ENCODE results near the gene MDM1. TPM values are rescaled to one million over a fixed set of nuclear protein-coding genes. Genes with fewer than 3 reads are reported as not detected.

Gene MDM1
- total RNA-seq, 1 donor from 2014 or later = 10.5 TPM

DNA sequence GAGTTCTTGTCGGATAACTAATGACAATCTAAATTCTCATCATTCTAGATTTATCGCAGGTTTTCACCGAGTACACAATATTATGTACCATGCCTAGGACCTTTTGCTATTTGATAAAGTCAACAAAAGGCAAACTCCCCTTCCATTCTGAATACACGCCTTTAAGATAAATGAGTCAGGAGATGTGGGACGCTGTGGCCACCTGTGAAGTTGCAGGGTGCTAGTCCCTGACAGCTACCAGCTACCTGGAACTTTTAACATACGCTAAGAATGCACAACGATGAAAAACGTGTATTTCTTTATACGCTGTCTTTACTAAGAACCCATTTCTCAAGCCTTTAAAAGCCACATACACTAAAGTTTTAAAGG is 678 bp downstream of the MDM1 start:
- H3K27ac ChIP-seq = peak overlapping the region; percentile 43
- H3K9me3 ChIP-seq = no peaks in the 10 kb centered on the region
- ATAC-seq (no peak), DNase-seq (no peak)
- no peaks in the 10 kb centered on the region for H3K27me3 ChIP-seq
- peaks cover 13% of the 10 kb centered on the region for H3K36me3 ChIP-seq
- no peak for TF ChIP-seq CTCF (IDR thresholded peaks at IDR 0.05)
- H3K4me3 ChIP-seq = peak overlapping the region; percentile 83
- peaks cover 7% of the 10 kb centered on the region for H3K4me1 ChIP-seq
- intact Hi-C loops (cut with DNase I) = no loop called here

GRCh38 chr12:68327896-68328295 is 4.3 kb downstream of the MDM1 start:
- TF ChIP-seq CTCF (IDR thresholded peaks at IDR 0.05) = no peak
- DNase-seq = no peak
- Histone ChIP-seq H3K9me3 (no peaks in the 10 kb centered on the region), H3K36me3 (peaks cover 19% of the 10 kb centered on the region), H3K27ac (no peak overlapping the region), H3K4me3 (no peak overlapping the region), H3K4me1 (peaks cover 7% of the 10 kb centered on the region), H3K27me3 (no peaks in the 10 kb centered on the region)
- intact Hi-C loops (cut with DNase I) = no loop called here
- ATAC-seq = no peak

- ATAC-seq = no peak
- H3K27me3 ChIP-seq = no peaks in the 10 kb centered on the region
- no peak for TF ChIP-seq CTCF (IDR thresholded peaks at IDR 0.05)
- H3K36me3 ChIP-seq = peaks cover 29% of the 10 kb centered on the region
- no peak overlapping the region for H3K4me3 ChIP-seq
- intact Hi-C loops (cut with DNase I) = no loop called here
- H3K27ac ChIP-seq = no peak overlapping the region
- H3K9me3 ChIP-seq = no peaks in the 10 kb centered on the region
- no peak for DNase-seq
- H3K4me1 ChIP-seq = peaks cover 7% of the 10 kb centered on the region
Observed at GRCh38 chr12:68326716-68327115, 5.4 kb downstream of the MDM1 start.

DNA sequence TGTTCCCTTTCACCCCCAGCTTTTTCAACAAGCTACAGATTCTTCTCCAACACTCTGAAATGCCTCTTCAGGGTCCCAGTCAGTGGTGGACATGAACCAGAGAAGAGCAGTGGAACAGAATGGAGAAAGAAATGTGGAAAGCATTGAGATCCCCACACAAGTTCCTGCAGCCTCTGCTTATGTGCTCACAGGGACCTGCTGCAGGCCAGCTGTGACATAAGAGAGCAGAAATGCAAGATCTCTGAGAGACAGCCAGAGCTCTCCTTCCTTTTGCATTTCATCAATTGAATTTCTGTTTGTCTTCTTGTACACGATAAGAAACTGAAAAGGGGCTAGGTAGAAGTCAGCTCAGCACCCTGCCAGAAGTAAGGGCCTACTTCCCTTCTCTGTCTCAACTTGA is 6.2 kb downstream of the MDM1 start:
- no peak for TF ChIP-seq CTCF (IDR thresholded peaks at IDR 0.05)
- DNase-seq (no peak), ATAC-seq (no peak)
- peaks cover under 1% of the 10 kb centered on the region for H3K4me1 ChIP-seq
- no peak overlapping the region for H3K4me3 ChIP-seq
- no peak overlapping the region for H3K27ac ChIP-seq
- H3K27me3 ChIP-seq = no peaks in the 10 kb centered on the region
- peaks cover 33% of the 10 kb centered on the region for H3K36me3 ChIP-seq
- intact Hi-C loops (cut with DNase I) = no loop called here
- no peaks in the 10 kb centered on the region for H3K9me3 ChIP-seq

- ATAC-seq (no peak), DNase-seq (no peak)
- H3K36me3 ChIP-seq = peaks cover 36% of the 10 kb centered on the region
- no peak overlapping the region for H3K27ac ChIP-seq
- TF ChIP-seq CTCF (IDR thresholded peaks at IDR 0.05) = no peak
- no peak overlapping the region for H3K4me3 ChIP-seq
- H3K4me1 ChIP-seq = no peaks in the 10 kb centered on the region
- no peaks in the 10 kb centered on the region for H3K27me3 ChIP-seq
- H3K9me3 ChIP-seq = no peaks in the 10 kb centered on the region
- intact Hi-C loops (cut with DNase I) = no loop called here
Observed at GRCh38 chr12:68324531-68324930, 7.6 kb downstream of the MDM1 start.

- DNase-seq (no peak), ATAC-seq (no peak)
- no peaks in the 10 kb centered on the region for H3K4me1 ChIP-seq
- peaks cover 19% of the 10 kb centered on the region for H3K36me3 ChIP-seq
- H3K4me3 ChIP-seq = no peak overlapping the region
- no peaks in the 10 kb centered on the region for H3K27me3 ChIP-seq
- intact Hi-C loops (cut with DNase I) = no loop called here
- H3K27ac ChIP-seq = no peak overlapping the region
- no peaks in the 10 kb centered on the region for H3K9me3 ChIP-seq
- TF ChIP-seq CTCF (IDR thresholded peaks at IDR 0.05) = no peak
Observed at GRCh38 chr12:68321140-68321539, 11.0 kb downstream of the MDM1 start.
